Trophoblast cell (in vitro differentiated cells and primary cell): ENCODE measurements around the gene ARHGAP26.

Experiments
- DNase-seq, 2 donors: peaks; one replicate each; pipeline ENCODE4 v3.0.0-alpha.2; 2016
- H2AFZ ChIP-seq: 2 replicates; pipeline ENCODE4 v1.6.1; 2013; ENCODE audit warnings: low read length, moderate library complexity, mild to moderate bottlenecking; ENCODE audit not compliant: insufficient read depth, poor library complexity
- H2AK5ac ChIP-seq: 2 replicates; pipeline ENCODE4 v1.6.1; 2013; ENCODE audit warnings: mild to moderate bottlenecking, low read length
- H2BK120ac ChIP-seq: 2 replicates; pipeline ENCODE4 v1.6.1; 2013; ENCODE audit warnings: low read length, mild to moderate bottlenecking, moderate library complexity; ENCODE audit not compliant: insufficient read depth, poor library complexity
- H2BK12ac ChIP-seq: 2 replicates; pipeline ENCODE4 v1.6.1; 2013; ENCODE audit warnings: mild to moderate bottlenecking, low read length, moderate library complexity
- H2BK5ac ChIP-seq: 2 replicates; pipeline ENCODE4 v1.6.1; 2013; ENCODE audit warnings: low read length, low read depth, moderate library complexity, mild to moderate bottlenecking; ENCODE audit not compliant: poor library complexity
- H3K14ac ChIP-seq: 2 replicates; pipeline ENCODE4 v1.6.1; 2013; ENCODE audit warnings: mild to moderate bottlenecking, low read length
- H3K18ac ChIP-seq: 2 replicates; pipeline ENCODE4 v1.6.1; 2013; ENCODE audit warnings: mild to moderate bottlenecking, low read length
- H3K23ac ChIP-seq: 2 replicates; pipeline ENCODE4 v1.6.1; 2013; ENCODE audit warnings: low read length
- H3K27ac ChIP-seq: 2 replicates; pipeline ENCODE4 v1.5.1; 2013; ENCODE audit warnings: low read depth, mild to moderate bottlenecking, inconsistent platforms, low read length, moderate library complexity
- H3K27me3 ChIP-seq: 2 replicates; pipeline ENCODE4 v1.6.1; 2013; ENCODE audit warnings: inconsistent platforms, mild to moderate bottlenecking, low read length, moderate library complexity; ENCODE audit not compliant: insufficient read depth
- H3K36me3 ChIP-seq, 2 experiments: 1 replicate in 1 of 2; 2 replicates in 1 of 2; pipeline ENCODE4 v1.6.1; 2013; ENCODE audit warnings: low read length in 2 of 2, mild to moderate bottlenecking in 2 of 2, moderate library complexity in 1 of 2; ENCODE audit not compliant: insufficient read depth in 2 of 2, control insufficient read depth in 1 of 2
- H3K4ac ChIP-seq: 2 replicates; pipeline ENCODE4 v1.6.1; 2013; ENCODE audit warnings: low read depth, mild to moderate bottlenecking, low read length, moderate library complexity
- H3K4me1 ChIP-seq, 2 experiments: 1 replicate in 1 of 2; 2 replicates in 1 of 2; pipeline ENCODE4 v1.6.1; 2013; ENCODE audit warnings: low read length in 2 of 2, mild to moderate bottlenecking in 2 of 2, moderate library complexity in 1 of 2; ENCODE audit not compliant: insufficient read depth in 2 of 2, control insufficient read depth in 1 of 2
- H3K4me2 ChIP-seq: 2 replicates; pipeline ENCODE4 v1.6.1; 2013; ENCODE audit warnings: inconsistent platforms, mild to moderate bottlenecking, low read length, moderate library complexity
- H3K4me3 ChIP-seq: 2 replicates; pipeline ENCODE4 v1.5.1; 2013; ENCODE audit warnings: mild to moderate bottlenecking, low read depth, low read length, inconsistent platforms
- H3K79me1 ChIP-seq: one replicate; pipeline ENCODE4 v1.6.1; 2013; ENCODE audit warnings: low read length
- H3K79me2 ChIP-seq: 2 replicates; pipeline ENCODE4 v1.6.1; 2013; ENCODE audit warnings: low read length, mild to moderate bottlenecking; ENCODE audit not compliant: control insufficient read depth, insufficient read depth, poor library complexity
- H3K9ac ChIP-seq: 2 replicates; pipeline ENCODE4 v1.6.1; 2013; ENCODE audit warnings: mild to moderate bottlenecking, low read length
- H3K9me3 ChIP-seq: 2 replicates; pipeline ENCODE4 v1.6.1; 2013; ENCODE audit warnings: low read depth, mild to moderate bottlenecking, control low read depth, inconsistent platforms, low read length; ENCODE audit not compliant: insufficient read depth
- H4K12ac ChIP-seq: 2 replicates; pipeline ENCODE4 v1.6.1; 2013; ENCODE audit warnings: low read depth, mild to moderate bottlenecking, low read length, moderate library complexity
- H4K8ac ChIP-seq: 2 replicates; pipeline ENCODE4 v1.6.1; 2013; ENCODE audit warnings: low read depth, mild to moderate bottlenecking, low read length, moderate library complexity
- H4K91ac ChIP-seq: one replicate; pipeline ENCODE4 v1.6.1; 2013; ENCODE audit warnings: low read depth, mild to moderate bottlenecking, low read length, moderate library complexity
- WGBS: extraction: QIAGEN DNeasy Blood & Tissue Kit; methylation state at CpG from one replicate; pipeline ENCODE4 v1.1.7; 2013; ENCODE audit warnings: missing lambda C conversion rate; ENCODE audit not compliant: insufficient read length, insufficient coverage; ENCODE audit errors: extremely low coverage; 5-methylcytosine and 5-hydroxymethylcytosine counted together

The ARHGAP26 gene

GRCh38 chr5:143166661-143167420, 396.7 kb downstream of the ARHGAP26 start:
- no peak overlapping the region for H4K8ac ChIP-seq
- H3K4me2 ChIP-seq, result no peak overlapping the region
- H3K27me3 ChIP-seq, result no peaks in the 10 kb centered on the region
- H3K27ac ChIP-seq, result no peak overlapping the region
- H2BK12ac ChIP-seq, result no peak overlapping the region
- H3K14ac ChIP-seq, result no peak overlapping the region
- no peaks in the 10 kb centered on the region for H3K9me3 ChIP-seq
- H2BK5ac ChIP-seq, result no peak overlapping the region
- H3K79me2 ChIP-seq, result no peaks in the 10 kb centered on the region
- H4K12ac ChIP-seq, result no peak overlapping the region
- no peak for DNase-seq
- no peak overlapping the region for H3K4me3 ChIP-seq
- H2AK5ac ChIP-seq, result no peak overlapping the region
- H3K18ac ChIP-seq, result no peak overlapping the region
- H3K4ac ChIP-seq, result no peak overlapping the region
- no peaks in the 10 kb centered on the region for H3K79me1 ChIP-seq
- no peak overlapping the region for H3K23ac ChIP-seq
- no peak overlapping the region for H4K91ac ChIP-seq
- no peaks in the 10 kb centered on the region for H3K4me1 ChIP-seq
- no peak overlapping the region for H3K9ac ChIP-seq
- H2BK120ac ChIP-seq, result no peak overlapping the region
- H3K36me3 ChIP-seq, result no peaks in the 10 kb centered on the region
- no CpG with 5 or more reads among the region's 8 CpGs for WGBS
- no peak overlapping the region for H2AFZ ChIP-seq

- Histone ChIP-seq H3K9me3 (no peaks in the 10 kb centered on the region), H3K23ac (no peak overlapping the region), H4K8ac (no peak overlapping the region), H3K27ac (no peak overlapping the region), H3K4me3 (no peak overlapping the region), H2BK12ac (no peak overlapping the region), H3K4me2 (no peak overlapping the region), H3K79me1 (no peaks in the 10 kb centered on the region), H4K91ac (no peak overlapping the region), H3K79me2 (no peaks in the 10 kb centered on the region), H3K14ac (no peak overlapping the region), H2AK5ac (no peak overlapping the region), H3K4me1 (no peaks in the 10 kb centered on the region), H3K27me3 (no peaks in the 10 kb centered on the region), H2BK120ac (no peak overlapping the region), H2BK5ac (no peak overlapping the region), H3K9ac (no peak overlapping the region), H4K12ac (no peak overlapping the region), H3K18ac (no peak overlapping the region), H3K4ac (no peak overlapping the region), H2AFZ (no peak overlapping the region), H3K36me3 (no peaks in the 10 kb centered on the region)
- no peak for DNase-seq
- no CpG with 5 or more reads among the region's 2 CpGs for whole genome bisulfite sequencing
These were observed 398.1 kb downstream of the ARHGAP26 start for GRCh38 chr5:143168171-143168741.

- Histone ChIP-seq H4K12ac (no peak overlapping the region), H2BK120ac (no peak overlapping the region), H4K8ac (no peak overlapping the region), H2AFZ (no peak overlapping the region), H2BK12ac (no peak overlapping the region), H3K9me3 (no peaks in the 10 kb centered on the region), H3K18ac (no peak overlapping the region), H3K4me2 (no peak overlapping the region), H3K27ac (no peak overlapping the region), H3K4ac (no peak overlapping the region), H4K91ac (no peak overlapping the region), H3K9ac (no peak overlapping the region), H3K27me3 (no peaks in the 10 kb centered on the region), H3K23ac (no peak overlapping the region), H3K14ac (no peak overlapping the region), H3K4me3 (no peak overlapping the region), H2AK5ac (no peak overlapping the region), H3K79me1 (no peaks in the 10 kb centered on the region), H2BK5ac (no peak overlapping the region), H3K4me1 (no peaks in the 10 kb centered on the region), H3K36me3 (no peaks in the 10 kb centered on the region), H3K79me2 (no peaks in the 10 kb centered on the region)
- WGBS, result no CpG with 5 or more reads among the region's 3 CpGs
- DNase-seq, result no peak
These were observed 399.0 kb downstream of the ARHGAP26 start for GRCh38 chr5:143168921-143169810.

GRCh38 chr5:143170104-143170503, 399.9 kb downstream of the ARHGAP26 start:
- no peak overlapping the region for H3K27ac ChIP-seq
- H3K4ac ChIP-seq, result no peak overlapping the region
- no peak overlapping the region for H2AK5ac ChIP-seq
- no peaks in the 10 kb centered on the region for H3K27me3 ChIP-seq
- no peak for DNase-seq
- no peak overlapping the region for H4K12ac ChIP-seq
- H2AFZ ChIP-seq, result no peak overlapping the region
- no peaks in the 10 kb centered on the region for H3K79me1 ChIP-seq
- no peak overlapping the region for H3K14ac ChIP-seq
- no peak overlapping the region for H3K18ac ChIP-seq
- no peaks in the 10 kb centered on the region for H3K9me3 ChIP-seq
- WGBS, result no CpG with 5 or more reads among the region's 3 CpGs
- H4K91ac ChIP-seq, result no peak overlapping the region
- H3K23ac ChIP-seq, result no peak overlapping the region
- H2BK5ac ChIP-seq, result no peak overlapping the region
- H3K4me1 ChIP-seq, result no peaks in the 10 kb centered on the region
- no peaks in the 10 kb centered on the region for H3K79me2 ChIP-seq
- H3K4me2 ChIP-seq, result no peak overlapping the region
- no peak overlapping the region for H3K4me3 ChIP-seq
- H4K8ac ChIP-seq, result no peak overlapping the region
- no peaks in the 10 kb centered on the region for H3K36me3 ChIP-seq
- no peak overlapping the region for H2BK120ac ChIP-seq
- no peak overlapping the region for H2BK12ac ChIP-seq
- no peak overlapping the region for H3K9ac ChIP-seq
